ENCODE results near the gene OTP. TPM values are rescaled to one million over a fixed set of nuclear protein-coding genes. Genes with fewer than 3 reads are reported as not detected.

OTP gene
- total and polyA plus RNA-seq, 4 donors, result not detected

DNA sequence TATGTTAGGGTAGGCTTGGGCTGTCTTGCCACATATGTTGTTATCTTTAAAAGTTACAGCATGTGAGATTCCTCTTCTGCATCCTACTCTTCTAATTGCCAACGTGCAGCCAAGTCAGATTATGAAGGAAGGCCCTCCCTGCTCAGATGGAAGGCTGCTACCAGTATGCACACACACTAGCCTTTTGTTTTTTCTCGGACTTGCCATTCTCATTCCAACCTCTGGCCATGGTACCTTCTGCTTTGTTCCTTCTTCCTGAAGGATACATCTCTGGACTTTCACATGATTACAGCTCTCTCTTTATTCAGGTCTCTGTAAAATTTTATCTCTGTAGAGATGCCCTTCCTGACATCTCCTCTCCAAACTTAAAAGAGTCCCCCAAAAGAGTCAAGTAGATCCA lies 12.8 kb upstream of the OTP start:
- Histone ChIP-seq H3K27ac (ENCODE audit: low read depth in 1 of 2, low read length in 2 of 2) (no peak overlapping the region), H3K9me3 (ENCODE audit: control insufficient read depth in 4 of 4, low read length in 3 of 4) (no peaks in the 10 kb centered on the region), H3K4me3 (ENCODE audit: low read depth in 1 of 3, low read length in 3 of 3) (no peak overlapping the region), H3K27me3 (ENCODE audit: control insufficient read depth in 4 of 4, insufficient read depth in 4 of 4, low read length in 3 of 4) (peaks cover 0 to 4% (median 2%) of the 10 kb centered on the region in 4 donors), H3K4me1 (ENCODE audit: control insufficient read depth in 4 of 4, insufficient read depth in 4 of 4, low read length in 3 of 4) (no peaks in the 10 kb centered on the region), H3K36me3 (ENCODE audit: control insufficient read depth in 4 of 4, insufficient read depth in 3 of 4, low read depth in 1 of 4, low read length in 3 of 4) (no peaks in the 10 kb centered on the region), H3K9ac (ENCODE audit: low read depth in 1 of 2, low read length in 2 of 2) (no peak overlapping the region)
- no peak for TF ChIP-seq HNF4G (IDR thresholded peaks at IDR 0.05)
- TF ChIP-seq YY1 (IDR thresholded peaks at IDR 0.05), result no peak
- no peak for TF ChIP-seq REST (IDR thresholded peaks at IDR 0.05)
- no peak for TF ChIP-seq FOXA1 (IDR thresholded peaks at IDR 0.05)
- TF ChIP-seq NR2F2 (IDR thresholded peaks at IDR 0.05), result no peak
- TF ChIP-seq HNF4A (conservative IDR thresholded peaks at IDR 0.05), result no peak
- no peak for TF ChIP-seq SP1 (IDR thresholded peaks at IDR 0.05)
- TF ChIP-seq ZBTB33 (IDR thresholded peaks at IDR 0.05), result no peak
- TF ChIP-seq RXRA (IDR thresholded peaks at IDR 0.05), result no peak
- no peak for TF ChIP-seq EGR1 (IDR thresholded peaks at IDR 0.05; ENCODE audit: low read depth in 2 of 2)
- TF ChIP-seq, protein P1, sequence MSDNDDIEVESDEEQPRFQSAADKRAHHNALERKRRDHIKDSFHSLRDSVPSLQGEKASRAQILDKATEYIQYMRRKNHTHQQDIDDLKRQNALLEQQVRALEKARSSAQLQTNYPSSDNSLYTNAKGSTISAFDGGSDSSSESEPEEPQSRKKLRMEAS (IDR thresholded peaks at IDR 0.05), result no peak
- no peak for TF ChIP-seq GABPA (IDR thresholded peaks at IDR 0.05 in 1 of 2, conservative IDR thresholded peaks at IDR 0.05 in 1 of 2)
- TF ChIP-seq TAF1 (conservative IDR thresholded peaks at IDR 0.05), result no peak
- no peak for TF ChIP-seq FOXA2 (IDR thresholded peaks at IDR 0.05)
- no peak for TF ChIP-seq JUND (IDR thresholded peaks at IDR 0.05)
- no peak for TF ChIP-seq CTCF (IDR thresholded peaks at IDR 0.05; ENCODE audit: low read depth, low read length, missing input control)
- TF ChIP-seq, protein P2, sequence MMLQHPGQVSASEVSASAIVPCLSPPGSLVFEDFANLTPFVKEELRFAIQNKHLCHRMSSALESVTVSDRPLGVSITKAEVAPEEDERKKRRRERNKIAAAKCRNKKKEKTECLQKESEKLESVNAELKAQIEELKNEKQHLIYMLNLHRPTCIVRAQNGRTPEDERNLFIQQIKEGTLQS (IDR thresholded peaks at IDR 0.05), result no peak
- no peak for TF ChIP-seq RAD21 (IDR thresholded peaks at IDR 0.05)
- WGBS, result 34% methylated on average over 2 of the region's 2 CpGs
- DNase-seq (ENCODE audit: low spot score), result no peak
